K562 (cell line): ENCODE measurements around the gene UFSP2. TPM values are rescaled to one million over a fixed set of nuclear protein-coding genes. Genes with fewer than 3 reads are reported as not detected.
A peak's percentile ranks its signal among the peaks of the same experiment; 100 is the strongest.

ENCODE experiments used
- ATAC-seq: fragments of 200-7000 bp; cut with Tn5 transposase; 3 replicates; pipeline ENCODE4 v1.9.1; 2020; ENCODE audit warnings: moderate library complexity
- BruUV-seq: library from RNA; stranded (reverse); fragments of 400-500 nt; replicated peaks from 2 replicates; lab custom pipeline; 2021; lab: Mats Ljungman, UMichigan
- CTCF ChIA-PET: fragments of 300-600 bp; formaldehyde crosslinking; extraction: SDS; loops from one replicate; lab custom pipeline; 2021; ENCODE audit warnings: low intra/inter-chr PET ratio; lab: Yijun Ruan, JAX
- POLR2A ChIA-PET: fragments of 300-600, 350-650 bp; sonication (Branson Sonifier 250); formaldehyde crosslinking; extraction: SDS; loops from one replicate; lab custom pipeline; 2021; ENCODE audit warnings: antibody characterized with exemption, inconsistent platforms; lab: Yijun Ruan, JAX
- DNase-seq, 4 experiments: peaks; one replicate each; pipeline versions ENCODE4 v3.0.0 to v3.0.0-alpha.2; 2011 to 2018; ENCODE audit warnings: low spot score in 3 of 4, mixed read lengths in 3 of 4; ENCODE audit errors: extremely low read depth in 1 of 4
- FAIRE-seq: peaks from 2 replicates; lab custom pipeline; 2011; peaks lifted over from hg19 to GRCh38; lab: Jason Lieb, UNC
- H2AFZ ChIP-seq: 2 replicates; pipeline ENCODE4 v1.6.0; 2011; ENCODE audit warnings: low read depth, low read length, control low read depth, inconsistent platforms
- H3K27ac ChIP-seq: fragments of 200-600 bp; 3 replicates; pipeline ENCODE4 v1.8.0; 2011; ENCODE audit warnings: low read depth, mild to moderate bottlenecking, control low read depth, inconsistent platforms, low read length, moderate library complexity, mixed read lengths; ENCODE audit errors: extremely low read depth
- H3K27me3 ChIP-seq, 2 experiments: fragments of 300-600 bp in 1 of 2; 2 replicates in 1 of 2; 3 replicates in 1 of 2; pipeline versions ENCODE4 v1.6.0 to v1.8.0; 2011; ENCODE audit warnings: inconsistent platforms in 2 of 2, low read length in 2 of 2, mild to moderate bottlenecking in 1 of 2, mixed read lengths in 1 of 2, moderate library complexity in 1 of 2; ENCODE audit not compliant: control insufficient read depth in 2 of 2, insufficient read depth in 2 of 2
- H3K36me3 ChIP-seq: fragments of 300-600 bp; 3 replicates; pipeline ENCODE4 v1.8.0; 2011; ENCODE audit warnings: mild to moderate bottlenecking, low read length, inconsistent platforms; ENCODE audit not compliant: control insufficient read depth, insufficient read depth
- H3K4me1 ChIP-seq, 2 experiments: fragments of 200-600 bp in 1 of 2; replicated peaks in 1 of 2; 2 replicates in 1 of 2; 3 replicates in 1 of 2; pipeline versions ENCODE4 v1.5.1 to v1.8.0; 2011; ENCODE audit warnings: inconsistent platforms in 2 of 2, low read length in 2 of 2, mild to moderate bottlenecking in 1 of 2, mixed read lengths in 1 of 2, moderate library complexity in 1 of 2; ENCODE audit not compliant: control insufficient read depth in 2 of 2, insufficient read depth in 2 of 2
- H3K4me2 ChIP-seq: 2 replicates; pipeline ENCODE4 v1.6.1; 2011; ENCODE audit warnings: low read length, control low read depth, inconsistent platforms, mixed read lengths; ENCODE audit not compliant: insufficient read depth
- H3K4me3 ChIP-seq: fragments of 200-600 bp; sonication (generic), shearing (Covaris generic); 2 replicates; pipeline ENCODE4 v1.5.1; 2016; ENCODE audit warnings: control low read depth, inconsistent platforms
- H3K79me2 ChIP-seq: fragments of 200-600 bp; 3 replicates; pipeline ENCODE4 v1.8.0; 2011; ENCODE audit warnings: low read length, inconsistent platforms; ENCODE audit not compliant: control insufficient read depth, insufficient read depth
- H3K9ac ChIP-seq, 2 experiments: 2 replicates each; pipeline versions ENCODE4 v1.6.0 to v1.6.1; 2011; ENCODE audit warnings: low read depth in 2 of 2, low read length in 2 of 2, control low read depth in 1 of 2, inconsistent platforms in 1 of 2, mild to moderate bottlenecking in 1 of 2, mixed read lengths in 1 of 2; ENCODE audit not compliant: insufficient read depth in 1 of 2
- H3K9me1 ChIP-seq: one replicate; pipeline ENCODE4 v1.6.0; 2011; ENCODE audit warnings: inconsistent platforms, mild to moderate bottlenecking, low read length, moderate library complexity; ENCODE audit not compliant: control insufficient read depth, insufficient read depth
- H3K9me3 ChIP-seq: replicated peaks from 2 replicates; pipeline ENCODE4 v1.5.1; 2011; ENCODE audit warnings: low read depth, low read length, inconsistent platforms; ENCODE audit not compliant: control insufficient read depth, insufficient read depth
- H4K20me1 ChIP-seq: replicated peaks from 2 replicates; pipeline ENCODE4 v1.6.1; 2011; ENCODE audit warnings: low read length, inconsistent platforms, mixed read lengths; ENCODE audit not compliant: control insufficient read depth, insufficient read depth
- CBX2 ChIP-seq: fragments of 200-600 bp; sonication (generic); IDR thresholded peaks from one replicate; pipeline ENCODE4 v1.6.1; 2012; ENCODE audit warnings: mild to moderate bottlenecking, low read length, inconsistent platforms; ENCODE audit not compliant: insufficient read depth, poor library complexity, severe bottlenecking
- FOXK2 ChIP-seq, 2 experiments: fragments of 450-650 bp; IDR thresholded peaks in 1 of 2; conservative IDR thresholded peaks in 1 of 2; 2 replicates each; pipeline ENCODE4 v1.6.1; 2016; ENCODE audit warnings: low read depth in 2 of 2, mild to moderate bottlenecking in 1 of 2
- FOXO4 ChIP-seq: fragments of 450-650 bp; formaldehyde crosslinking; IDR thresholded peaks from 2 replicates; pipeline ENCODE4 v1.4.0; 2020; ENCODE audit warnings: mild to moderate bottlenecking, moderate library complexity
- HDAC6 ChIP-seq: IDR thresholded peaks from 2 replicates; pipeline ENCODE4 v1.6.1; 2012; ENCODE audit warnings: low read depth, mild to moderate bottlenecking, control low read depth, inconsistent platforms, low read length, moderate library complexity
- IRF1 ChIP-seq: sonication (generic); formaldehyde crosslinking; IDR thresholded peaks from 2 replicates; pipeline ENCODE4 v1.8.0; 2022; ENCODE audit warnings: missing genetic modification reagents, mild to moderate bottlenecking, borderline replicate concordance
- MAZ ChIP-seq, 2 experiments: fragments of 450-650 bp in 1 of 2; sonication (generic) in 1 of 2; formaldehyde crosslinking; IDR thresholded peaks in 1 of 2; conservative IDR thresholded peaks in 1 of 2; 2 replicates each; pipeline versions ENCODE4 v1.4.0 to v1.5.0; 2020; ENCODE audit warnings: mild to moderate bottlenecking in 1 of 2, missing genetic modification reagents in 1 of 2
- MYC ChIP-seq, 2 experiments: fragments of 250-450 bp in 1 of 2; sonication (Bioruptor Pico) in 1 of 2; IDR thresholded peaks; 2 replicates each; pipeline versions ENCODE4 v1.5.1 to v1.6.1; 2012 to 2021; ENCODE audit warnings: low read depth in 2 of 2, borderline replicate concordance in 1 of 2, improper control_type of control experiment in 1 of 2, low read length in 1 of 2, mild to moderate bottlenecking in 1 of 2, moderate library complexity in 1 of 2
- NFE2L1 ChIP-seq: fragments of 450-650 bp; IDR thresholded peaks from 2 replicates; pipeline ENCODE4 v1.6.1; 2016; ENCODE audit warnings: missing genetic modification characterization, low read depth, mild to moderate bottlenecking, missing compliant biosample characterization, moderate library complexity, borderline replicate concordance
- NFYB ChIP-seq: IDR thresholded peaks from 2 replicates; pipeline ENCODE4 v1.6.1; 2011; ENCODE audit warnings: mild to moderate bottlenecking, moderate library complexity; ENCODE audit not compliant: insufficient read length; ENCODE audit errors: extremely low read depth
- SOX6 ChIP-seq: fragments of 450-650 bp; IDR thresholded peaks from 2 replicates; pipeline ENCODE4 v1.6.1; 2014; ENCODE audit warnings: mild to moderate bottlenecking
- TAL1 ChIP-seq: fragments of 450-650 bp; IDR thresholded peaks from 2 replicates; pipeline ENCODE4 v1.6.1; 2016; ENCODE audit warnings: mild to moderate bottlenecking
- ZEB2 ChIP-seq: fragments of 450-650 bp; IDR thresholded peaks from 2 replicates; pipeline ENCODE4 v1.6.1; 2016
- ZNF146 ChIP-seq: IDR thresholded peaks from one replicate; pipeline ENCODE4 v1.6.1; 2018; ENCODE audit warnings: missing compliant biosample characterization; ENCODE audit not compliant: unreplicated experiment
- ZNF79 ChIP-seq: fragments of 250-450 bp; sonication (Bioruptor Pico); IDR thresholded peaks from 2 replicates; pipeline ENCODE4 v1.4.0; 2020; ENCODE audit warnings: low read depth, mild to moderate bottlenecking, moderate library complexity
- WGBS: fragments of 100-300 bp; shearing (Covaris generic); methylation state at CpG from one replicate; pipeline ENCODE4 v1.1.6; 2016; ENCODE audit warnings: low coverage, mixed read lengths; ENCODE audit not compliant: insufficient coverage; ENCODE audit errors: missing lambda C conversion rate; 5-methylcytosine and 5-hydroxymethylcytosine counted together
- in situ Hi-C: fragments of 300-500 bp; cut with MboI; formaldehyde crosslinking; loops from 4 replicates; pipeline ENCODE4 v1.15.0; 2018; ENCODE audit warnings: inconsistent platforms, mixed read lengths
- intact Hi-C: fragments of 100-400 bp; cut with micrococcal nuclease; formaldehyde crosslinking; loops from 2 replicates; pipeline ENCODE4 v1.14.2; 2022
- polyA plus RNA-seq, 8 experiments: library from polyadenylated mRNA; depleted of rRNA in 4 of 8; stranded (reverse) in 5 of 8; unstranded in 3 of 8; fragments of >200 nt; fragmentation: Nextera tagmentation in 2 of 8; fragmentation: Illumina TruSeq in 1 of 8; extraction: Ambion mirVana in 2 of 8; extraction: Trizol in 1 of 8; gene quantifications; 2 replicates each; pipeline versions ENCODE4 v1.2.1 to v1.2.3, GENCODE V29; 2011 to 2014; ENCODE audit warnings: inconsistent platforms in 1 of 8, missing spikeins in 1 of 8
- total RNA-seq, 7 experiments: library from RNA; depleted of rRNA in 6 of 7; stranded (reverse); fragments of >200 nt in 6 of 7; fragmentation: Illumina TruSeq in 2 of 7; extraction: Trizol in 2 of 7; gene quantifications; 2 replicates each; pipeline versions ENCODE4 v1.2.1 to v1.2.3, GENCODE V29; 2011 to 2021; ENCODE audit warnings: low replicate concordance in 1 of 7
- TF ChIP-seq, protein P1 (sequence below), 2 experiments: fragments of 450-650 bp; conservative IDR thresholded peaks; 2 replicates each; pipeline ENCODE4 v1.6.1; 2017; ENCODE audit warnings: mild to moderate bottlenecking in 2 of 2, moderate library complexity in 2 of 2

Gene UFSP2
- total and polyA plus RNA-seq, 9 of the 15 experiments (the other 6 are each of a cell fraction or from before 2014, with no cell fraction given) = 20.1 to 55.8 (median 26.6) TPM

- Histone ChIP-seq H3K79me2 (peaks cover 35% of the 10 kb centered on the region), H3K27ac (peak within 1 kb of the TSS; percentile 94), H4K20me1 (no peaks in the 10 kb centered on the region), H3K4me1 (peaks cover 2 to 20% of the 10 kb centered on the region in 2 experiments; a peak in 4 of 5 replicates), H3K4me3 (peak within 1 kb of the TSS; percentile 56), H3K4me2 (peak within 1 kb of the TSS; percentile 84), H3K27me3 (no peaks in the 10 kb centered on the region), H3K9me3 (no peaks in the 10 kb centered on the region), H3K9ac (peak within 1 kb of the TSS; percentile 82 to 95), H3K36me3 (peaks cover 39% of the 10 kb centered on the region), H2AFZ (peak within 1 kb of the TSS; percentile 81), H3K9me1 (no peaks in the 10 kb centered on the region)
- FAIRE-seq (no peak), ATAC-seq (peak; percentile 42), DNase-seq (peak in 2 of 4 experiments; percentile 42 to 43)
- ChIA-PET POLR2A (interaction anchor here (0.6 to 3.4 kb wide), 9 partner anchors 9 to 695 kb away, joined by 3 to 21 read pairs (median 3); partner anchors contain the start of gene UFSP2), CTCF (no interaction called here)
- no TSS peak for BruUV-seq
- in situ Hi-C loops (loop anchor here (10.0 kb wide), 1 partner anchor 192 kb away; the partner anchor contains the start of genes CFAP97 and SNX25), intact Hi-C loops (loop anchor here (5.0 kb wide), 1 partner anchor 80 kb away; no protein-coding TSS in a partner anchor)
- WGBS = 7% methylated on average over 33 of the region's 38 CpGs
- TF ChIP-seq TAL1 (no peak), SOX6 (peak; percentile 27; the same call in 1 of the 2 replicates), ZNF146 (no peak), NFYB (no peak), ZEB2 (0 out of 2 replicates have a peak, but pooled peaks have one; percentile 27), FOXO4 (CRISPR knock-in tag) (no peak), CBX2 (no peak), NFE2L1 (tag) (no peak), MAZ (CRISPR knock-in tag; conservative IDR thresholded peaks at IDR 0.05 in 1 of 2, IDR thresholded peaks at IDR 0.05 in 1 of 2) (0 out of 4 replicates have a peak, but pooled peaks of 1 of the 2 experiments have one; percentile 7), IRF1 (CRISPR knock-in tag) (no peak), FOXK2 (conservative IDR thresholded peaks at IDR 0.05 in 1 of 2, IDR thresholded peaks at IDR 0.05 in 1 of 2; ENCODE audit: low read depth in 2 of 2) (peak in 1 of 2 experiments; percentile 28; a peak in 2 of 4 replicates), MYC (IDR thresholded peaks at IDR 0.05; ENCODE audit: low read depth, low read length) (no peak), MYC (CRISPR knock-in tag; IDR thresholded peaks at IDR 0.05; ENCODE audit: borderline replicate concordance, low read depth) (no peak), ZNF79 (CRISPR knock-in tag) (no peak), HDAC6 (no peak)
- TF ChIP-seq, protein P1, sequence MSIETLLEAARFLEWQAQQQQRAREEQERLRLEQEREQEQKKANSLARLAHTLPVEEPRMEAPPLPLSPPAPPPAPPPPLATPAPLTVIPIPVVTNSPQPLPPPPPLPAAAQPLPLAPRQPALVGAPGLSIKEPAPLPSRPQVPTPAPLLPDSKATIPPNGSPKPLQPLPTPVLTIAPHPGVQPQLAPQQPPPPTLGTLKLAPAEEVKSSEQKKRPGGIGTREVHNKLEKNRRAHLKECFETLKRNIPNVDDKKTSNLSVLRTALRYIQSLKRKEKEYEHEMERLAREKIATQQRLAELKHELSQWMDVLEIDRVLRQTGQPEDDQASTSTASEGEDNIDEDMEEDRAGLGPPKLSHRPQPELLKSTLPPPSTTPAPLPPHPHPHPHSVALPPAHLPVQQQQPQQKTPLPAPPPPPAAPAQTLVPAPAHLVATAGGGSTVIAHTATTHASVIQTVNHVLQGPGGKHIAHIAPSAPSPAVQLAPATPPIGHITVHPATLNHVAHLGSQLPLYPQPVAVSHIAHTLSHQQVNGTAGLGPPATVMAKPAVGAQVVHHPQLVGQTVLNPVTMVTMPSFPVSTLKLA (conservative IDR thresholded peaks at IDR 0.05) = peak in 1 of 2 experiments; percentile 94; a peak in 3 of 4 replicates
Observed at GRCh38 chr4:185396724-185397385, 28.9 kb downstream of the UFSP2 start, which contains the start of gene ANKRD37. ANKRD37 (plus strand) TSS chr4:185396841; CDS start chr4:185396924, 83 bp downstream.
